Hepatocyte (in vitro differentiated cells): Measurements from ENCODE around the gene ILF3. TPM values are rescaled to one million over a fixed set of nuclear protein-coding genes. Genes with fewer than 3 reads are reported as not detected.
"Not testable (repeated sequence)": the region's sequence is repeated elsewhere in the genome, so short reads cannot be mapped to it uniquely, and the experiment has no call there.

ENCODE experiments used
- DNase-seq: peaks from one replicate; pipeline ENCODE4 v3.0.0-alpha.2; 2016; ENCODE audit warnings: low spot score
- H2AFZ ChIP-seq: fragments of 200-600 bp; sonication (generic); 2 replicates; pipeline ENCODE4 v1.6.0; 2016; ENCODE audit warnings: antibody characterized with exemption, mild to moderate bottlenecking
- H3K27ac ChIP-seq: fragments of 200-600 bp; sonication (generic); 2 replicates; pipeline ENCODE4 v1.5.1; 2016; ENCODE audit warnings: mild to moderate bottlenecking
- H3K27me3 ChIP-seq: fragments of 200-600 bp; sonication (generic); 2 replicates; pipeline ENCODE4 v1.6.1; 2016
- H3K36me3 ChIP-seq: fragments of 200-600 bp; sonication (generic); replicated peaks from 2 replicates; pipeline ENCODE4 v1.5.1; 2016; ENCODE audit warnings: low read depth; ENCODE audit not compliant: insufficient read depth
- H3K4me1 ChIP-seq: fragments of 200-600 bp; sonication (generic); 2 replicates; pipeline ENCODE4 v1.5.1; 2016; ENCODE audit warnings: mild to moderate bottlenecking, moderate library complexity; ENCODE audit not compliant: insufficient read depth
- H3K4me2 ChIP-seq: fragments of 200-600 bp; sonication (generic); 2 replicates; pipeline ENCODE4 v1.6.0; 2016
- H3K4me3 ChIP-seq: fragments of 200-600 bp; sonication (generic); 2 replicates; pipeline ENCODE4 v1.5.1; 2016; ENCODE audit warnings: mild to moderate bottlenecking
- H3K79me2 ChIP-seq: fragments of 200-600 bp; sonication (generic); 2 replicates; pipeline ENCODE4 v1.6.0; 2017; ENCODE audit warnings: mild to moderate bottlenecking
- H3K9me2 ChIP-seq: fragments of 200-600 bp; sonication (generic); replicated peaks from 2 replicates; pipeline ENCODE4 v1.6.0; 2017; ENCODE audit warnings: mild to moderate bottlenecking; ENCODE audit not compliant: insufficient read depth
- H3K9me3 ChIP-seq: fragments of 200-600 bp; sonication (generic); 2 replicates; pipeline ENCODE4 v1.5.1; 2016; ENCODE audit warnings: low read depth, mild to moderate bottlenecking
- H4K20me1 ChIP-seq: fragments of 200-600 bp; sonication (generic); 2 replicates; pipeline ENCODE4 v1.6.0; 2016; ENCODE audit warnings: mild to moderate bottlenecking; ENCODE audit not compliant: insufficient read depth, poor library complexity, severe bottlenecking
- EZH2 ChIP-seq: fragments of 200-600 bp; sonication (generic); IDR thresholded peaks from 2 replicates; pipeline ENCODE4 v1.6.1; 2016; ENCODE audit warnings: antibody characterized with exemption, mild to moderate bottlenecking, borderline replicate concordance
- EZH2phosphoT487 ChIP-seq: fragments of 200-600 bp; sonication (generic); IDR thresholded peaks from one replicate; pipeline ENCODE4 v1.6.1; 2018; ENCODE audit warnings: antibody characterized with exemption, mild to moderate bottlenecking, low read depth, moderate library complexity; ENCODE audit not compliant: unreplicated experiment, severe bottlenecking
- WGBS: methylation state at CpG from one replicate; pipeline ENCODE4 v1.1.6; 2016; ENCODE audit warnings: low lambda C conversion rate; ENCODE audit errors: missing lambda C conversion rate; 5-methylcytosine and 5-hydroxymethylcytosine counted together
- polyA plus RNA-seq: library from polyadenylated mRNA; unstranded; fragments of >200 nt; fragmentation: Nextera tagmentation; extraction: Ambion mirVana; gene quantifications from 2 replicates; pipeline ENCODE4 v1.2.1, GENCODE V29; 2016
- total RNA-seq: library from RNA; depleted of rRNA; stranded (reverse); fragments of >200 nt; gene quantifications from 2 replicates; pipeline ENCODE4 v1.2.3, GENCODE V29; 2014
- TF ChIP-seq, protein P1 (sequence below): fragments of 200-600 bp; sonication (generic); IDR thresholded peaks from 2 replicates; pipeline ENCODE4 v1.5.1; 2016; ENCODE audit warnings: antibody characterized with exemption, mild to moderate bottlenecking; ENCODE audit not compliant: poor library complexity

Gene ILF3
- total and polyA plus RNA-seq, 2 experiments from 2014 or later, result 120 to 149 TPM

- Histone ChIP-seq H3K4me2 (peak overlapping the region; percentile 98), H3K27ac (peak overlapping the region; percentile 85), H3K9me2 (no peaks in the 10 kb centered on the region), H3K79me2 (peaks cover 72% of the 10 kb centered on the region), H4K20me1 (peaks cover 60% of the 10 kb centered on the region), H3K9me3 (no peaks in the 10 kb centered on the region), H3K4me1 (peaks cover 33% of the 10 kb centered on the region), H3K27me3 (no peaks in the 10 kb centered on the region), H3K4me3 (peak overlapping the region; percentile 73), H3K36me3 (no peaks in the 10 kb centered on the region), H2AFZ (no peak overlapping the region)
- TF ChIP-seq, protein P1, sequence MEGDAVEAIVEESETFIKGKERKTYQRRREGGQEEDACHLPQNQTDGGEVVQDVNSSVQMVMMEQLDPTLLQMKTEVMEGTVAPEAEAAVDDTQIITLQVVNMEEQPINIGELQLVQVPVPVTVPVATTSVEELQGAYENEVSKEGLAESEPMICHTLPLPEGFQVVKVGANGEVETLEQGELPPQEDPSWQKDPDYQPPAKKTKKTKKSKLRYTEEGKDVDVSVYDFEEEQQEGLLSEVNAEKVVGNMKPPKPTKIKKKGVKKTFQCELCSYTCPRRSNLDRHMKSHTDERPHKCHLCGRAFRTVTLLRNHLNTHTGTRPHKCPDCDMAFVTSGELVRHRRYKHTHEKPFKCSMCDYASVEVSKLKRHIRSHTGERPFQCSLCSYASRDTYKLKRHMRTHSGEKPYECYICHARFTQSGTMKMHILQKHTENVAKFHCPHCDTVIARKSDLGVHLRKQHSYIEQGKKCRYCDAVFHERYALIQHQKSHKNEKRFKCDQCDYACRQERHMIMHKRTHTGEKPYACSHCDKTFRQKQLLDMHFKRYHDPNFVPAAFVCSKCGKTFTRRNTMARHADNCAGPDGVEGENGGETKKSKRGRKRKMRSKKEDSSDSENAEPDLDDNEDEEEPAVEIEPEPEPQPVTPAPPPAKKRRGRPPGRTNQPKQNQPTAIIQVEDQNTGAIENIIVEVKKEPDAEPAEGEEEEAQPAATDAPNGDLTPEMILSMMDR, result no peak
- TF ChIP-seq EZH2, result no peak
- DNase-seq, result peak; percentile 45
- 2% methylated on average over 16 of the region's 16 CpGs for WGBS
Observed at GRCh38 chr19:10655457-10656312, 1.5 kb downstream of the ILF3 start.

- no peak overlapping the region for H3K27ac ChIP-seq
- DNase-seq, result no peak
- WGBS, result 87% methylated on average over 5 of the region's 5 CpGs
- H3K36me3 ChIP-seq, result no peaks in the 10 kb centered on the region
- no peaks in the 10 kb centered on the region for H3K9me3 ChIP-seq
- H3K9me2 ChIP-seq, result no peaks in the 10 kb centered on the region
- peaks cover 100% of the 10 kb centered on the region for H4K20me1 ChIP-seq
- no peak overlapping the region for H3K4me3 ChIP-seq
- H3K4me2 ChIP-seq, result no peak overlapping the region
- no peaks in the 10 kb centered on the region for H3K27me3 ChIP-seq
- no peak overlapping the region for H2AFZ ChIP-seq
- no peak for TF ChIP-seq EZH2
- peaks cover 100% of the 10 kb centered on the region for H3K79me2 ChIP-seq
- peaks cover 23% of the 10 kb centered on the region for H3K4me1 ChIP-seq
Observed at GRCh38 chr19:10660346-10660745, 6.2 kb downstream of the ILF3 start.

DNA sequence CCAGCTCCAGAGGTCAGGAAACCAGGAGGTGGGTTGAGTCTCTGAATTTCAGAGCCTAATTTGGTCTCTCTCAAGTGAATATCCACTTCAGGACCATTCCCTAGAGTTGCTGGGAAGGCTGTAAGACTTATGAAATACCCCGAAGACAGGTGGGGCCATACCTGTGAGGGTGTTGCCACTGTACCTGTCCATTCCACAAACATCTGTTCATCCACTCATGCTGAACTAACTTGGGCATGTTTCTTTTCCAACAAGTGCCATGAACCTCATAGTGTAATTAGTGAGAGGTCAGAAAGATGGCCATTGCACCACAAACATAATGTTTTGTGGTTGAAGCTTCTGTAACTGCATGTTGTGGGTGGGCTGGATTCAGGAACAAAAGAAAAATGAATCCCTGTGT is 7.8 kb downstream of the ILF3 start:
- H3K36me3 ChIP-seq, result no peaks in the 10 kb centered on the region
- peaks cover 100% of the 10 kb centered on the region for H4K20me1 ChIP-seq
- H3K4me3 ChIP-seq, result no peak overlapping the region
- no peak overlapping the region for H3K27ac ChIP-seq
- WGBS, result 83% methylated on average over 1 of the region's 1 CpG
- no peak overlapping the region for H3K4me2 ChIP-seq
- no peak overlapping the region for H2AFZ ChIP-seq
- no peak for TF ChIP-seq EZH2
- no peak for TF ChIP-seq EZH2phosphoT487
- TF ChIP-seq, protein P1, result no peak
- peaks cover 100% of the 10 kb centered on the region for H3K79me2 ChIP-seq
- peaks cover 11% of the 10 kb centered on the region for H3K4me1 ChIP-seq
- no peaks in the 10 kb centered on the region for H3K9me2 ChIP-seq
- H3K9me3 ChIP-seq, result no peaks in the 10 kb centered on the region
- DNase-seq, result no peak
- no peaks in the 10 kb centered on the region for H3K27me3 ChIP-seq

GRCh38 chr19:10662384-10663251 is 8.5 kb downstream of the ILF3 start:
- peaks cover 100% of the 10 kb centered on the region for H3K79me2 ChIP-seq
- H2AFZ ChIP-seq, result no peak overlapping the region
- peaks cover 100% of the 10 kb centered on the region for H4K20me1 ChIP-seq
- no peak overlapping the region for H3K4me2 ChIP-seq
- DNase-seq, result no peak
- no peak overlapping the region for H3K27ac ChIP-seq
- no peaks in the 10 kb centered on the region for H3K27me3 ChIP-seq
- no peaks in the 10 kb centered on the region for H3K9me2 ChIP-seq
- no peaks in the 10 kb centered on the region for H3K9me3 ChIP-seq
- TF ChIP-seq, protein P1, result no peak
- peaks cover 11% of the 10 kb centered on the region for H3K4me1 ChIP-seq
- H3K36me3 ChIP-seq, result no peaks in the 10 kb centered on the region
- H3K4me3 ChIP-seq, result no peak overlapping the region
- 86% methylated on average over 14 of the region's 14 CpGs for WGBS

DNA sequence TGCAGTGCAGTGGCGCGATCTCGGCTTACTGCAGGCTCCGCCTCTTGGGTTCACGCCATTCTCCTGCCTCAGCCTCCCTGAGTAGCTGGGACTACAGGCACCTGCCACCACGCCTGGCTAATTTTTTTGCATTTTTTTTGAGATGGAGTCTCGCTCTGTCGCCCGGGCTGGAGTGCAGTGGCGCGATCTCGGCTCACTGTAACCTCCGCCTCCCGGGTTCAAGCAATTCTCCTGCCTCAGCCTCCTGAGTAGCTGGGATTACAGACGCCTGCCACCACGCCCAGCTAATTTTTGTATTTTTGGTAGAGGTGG is 9.1 kb downstream of the ILF3 start:
- H3K9me2 ChIP-seq, H3K27me3 ChIP-seq, H3K9me3 ChIP-seq, DNase-seq, H2AFZ ChIP-seq, H3K4me3 ChIP-seq, H3K27ac ChIP-seq, H3K4me2 ChIP-seq, H3K36me3 ChIP-seq: not testable (repeated sequence)
- 94% methylated on average over 11 of the region's 16 CpGs for WGBS
- Histone ChIP-seq H3K4me1 (peaks cover 11% of the 10 kb centered on the region), H3K79me2 (peaks cover 100% of the 10 kb centered on the region), H4K20me1 (peaks cover 100% of the 10 kb centered on the region)
